H1 (cell line): ENCODE results near the gene LRRFIP1. TPM values are rescaled to one million over a fixed set of nuclear protein-coding genes. Genes with fewer than 3 reads are reported as not detected.
A peak's percentile ranks its signal among the peaks of the same experiment; 100 is the strongest.

Source experiments
- CTCF ChIA-PET: fragments of 300-600 bp; sonication (Branson Sonifier 250); formaldehyde crosslinking; loops from one replicate; lab custom pipeline; 2021; ENCODE audit not compliant: partially characterized antibody; lab: Charles Lee
- POLR2A ChIA-PET: fragments of 300-600 bp; sonication (Branson Sonifier 250); formaldehyde crosslinking; loops from one replicate; lab custom pipeline; 2021; ENCODE audit warnings: inconsistent platforms; ENCODE audit not compliant: partially characterized antibody; lab: Charles Lee
- DNase-seq, 2 experiments: peaks; one replicate each; pipeline versions ENCODE4 v3.0.0 to v3.0.0-alpha.2; 2010 to 2022; ENCODE audit warnings: low spot score in 2 of 2, low read depth in 1 of 2, mixed read lengths in 1 of 2
- FAIRE-seq: peaks from 2 replicates; lab custom pipeline; 2011; peaks lifted over from hg19 to GRCh38; lab: Jason Lieb, UNC
- H2AFZ ChIP-seq: 2 replicates; pipeline ENCODE4 v1.8.1; 2012; ENCODE audit warnings: low read length, inconsistent platforms
- H2AK5ac ChIP-seq: 2 replicates; pipeline ENCODE4 v1.6.1; 2013; ENCODE audit warnings: low read depth, low read length
- H2BK120ac ChIP-seq: replicated peaks from 2 replicates; pipeline ENCODE3; 2013; ENCODE audit warnings: low read depth, low read length, inconsistent platforms
- H2BK12ac ChIP-seq: 2 replicates; pipeline ENCODE4 v1.6.1; 2013; ENCODE audit warnings: low read depth, low read length
- H2BK15ac ChIP-seq: 2 replicates; pipeline ENCODE4 v1.6.1; 2013; ENCODE audit warnings: low read length
- H2BK20ac ChIP-seq: 2 replicates; pipeline ENCODE4 v1.6.1; 2013; ENCODE audit warnings: low read length
- H2BK5ac ChIP-seq: 2 replicates; pipeline ENCODE4 v1.6.1; 2013; ENCODE audit warnings: low read depth, low read length
- H3K14ac ChIP-seq: 2 replicates; pipeline ENCODE4 v1.6.1; 2013; ENCODE audit warnings: inconsistent platforms; ENCODE audit not compliant: insufficient read length
- H3K18ac ChIP-seq: 2 replicates; pipeline ENCODE4 v1.6.1; 2013; ENCODE audit warnings: low read length; ENCODE audit errors: extremely low read depth
- H3K23ac ChIP-seq: 2 replicates; pipeline ENCODE4 v1.6.1; 2013; ENCODE audit warnings: inconsistent platforms; ENCODE audit not compliant: insufficient read length
- H3K23me2 ChIP-seq: 2 replicates; pipeline ENCODE4 v1.6.1; 2013; ENCODE audit warnings: low read depth, low read length
- H3K27ac ChIP-seq: 2 replicates; pipeline ENCODE4 v1.6.1; 2011; ENCODE audit warnings: low read depth, low read length, inconsistent platforms
- H3K27me3 ChIP-seq, 4 experiments: replicated peaks in 1 of 4; 1 replicate in 1 of 4; 2 replicates in 3 of 4; pipeline versions ENCODE4 v1.6.1 to v1.8.1; 2011 to 2013; ENCODE audit warnings: low read length in 3 of 4, mild to moderate bottlenecking in 3 of 4, inconsistent platforms in 2 of 4, mixed read lengths in 2 of 4, moderate library complexity in 1 of 4; ENCODE audit not compliant: control insufficient read depth in 3 of 4, insufficient read depth in 3 of 4; ENCODE audit errors: extremely low read depth in 1 of 4
- H3K36me3 ChIP-seq, 4 experiments: 2 replicates each; pipeline versions ENCODE4 v1.6.1 to v1.8.1; 2011 to 2013; ENCODE audit warnings: mild to moderate bottlenecking in 4 of 4, low read length in 3 of 4, moderate library complexity in 2 of 4, control low read depth in 1 of 4, inconsistent platforms in 1 of 4; ENCODE audit not compliant: insufficient read depth in 4 of 4, control insufficient read depth in 2 of 4
- H3K4ac ChIP-seq: replicated peaks from 2 replicates; pipeline ENCODE3; 2013; ENCODE audit warnings: low read length, low read depth, mixed read lengths, inconsistent platforms; ENCODE audit not compliant: insufficient read length
- H3K4me1 ChIP-seq, 4 experiments: replicated peaks in 1 of 4; 1 replicate in 1 of 4; 2 replicates in 3 of 4; pipeline versions ENCODE4 v1.6.1 to v1.8.1; 2011 to 2013; ENCODE audit warnings: low read length in 3 of 4, inconsistent platforms in 2 of 4, mixed read lengths in 1 of 4; ENCODE audit not compliant: insufficient read depth in 4 of 4, control insufficient read depth in 3 of 4
- H3K4me2 ChIP-seq, 2 experiments: 2 replicates each; pipeline versions ENCODE4 v1.6.1 to v1.8.1; 2011 to 2013; ENCODE audit warnings: low read depth in 2 of 2, low read length in 2 of 2, control low read depth in 1 of 2, inconsistent platforms in 1 of 2, mild to moderate bottlenecking in 1 of 2; ENCODE audit not compliant: insufficient read depth in 1 of 2
- H3K4me3 ChIP-seq, 4 experiments: fragments of 200-600, 300-600 bp in 1 of 4; sonication (generic), shearing (Covaris generic), sonication (Bioruptor Twin) in 1 of 4; 2 replicates each; pipeline versions ENCODE4 v1.5.1 to v1.8.1; 2011 to 2016; ENCODE audit warnings: low read length in 4 of 4, low read depth in 3 of 4, control low read depth in 2 of 4, inconsistent platforms in 2 of 4, mild to moderate bottlenecking in 2 of 4, mixed read lengths in 1 of 4, moderate library complexity in 1 of 4; ENCODE audit not compliant: insufficient read depth in 2 of 4; ENCODE audit errors: extremely low read depth in 1 of 4
- H3K56ac ChIP-seq: replicated peaks from 2 replicates; pipeline ENCODE3; 2013; ENCODE audit warnings: low read depth, mild to moderate bottlenecking, mixed read lengths, low read length, inconsistent platforms; ENCODE audit not compliant: insufficient read length
- H3K79me1 ChIP-seq: 2 replicates; pipeline ENCODE4 v1.6.1; 2013; ENCODE audit warnings: low read depth, low read length, control low read depth
- H3K79me2 ChIP-seq, 2 experiments: 2 replicates each; pipeline versions ENCODE4 v1.6.1 to v1.8.1; 2012 to 2013; ENCODE audit warnings: low read length in 2 of 2, mild to moderate bottlenecking in 2 of 2, inconsistent platforms in 1 of 2; ENCODE audit not compliant: insufficient read depth in 2 of 2, control insufficient read depth in 1 of 2
- H3K9ac ChIP-seq, 4 experiments: replicated peaks in 1 of 4; 1 replicate in 1 of 4; 2 replicates in 3 of 4; pipeline versions ENCODE4 v1.6.1 to v1.8.1; 2011 to 2013; ENCODE audit warnings: low read depth in 3 of 4, low read length in 3 of 4, control low read depth in 2 of 4, mild to moderate bottlenecking in 2 of 4, moderate library complexity in 2 of 4, inconsistent platforms in 1 of 4; ENCODE audit errors: extremely low read depth in 1 of 4
- H3K9me3 ChIP-seq, 2 experiments: 2 replicates each; pipeline versions ENCODE4 v1.6.1 to v1.8.1; 2012 to 2013; ENCODE audit warnings: mild to moderate bottlenecking in 2 of 2, moderate library complexity in 2 of 2, control low read depth in 1 of 2, inconsistent platforms in 1 of 2, low read depth in 1 of 2, low read length in 1 of 2, mixed read lengths in 1 of 2; ENCODE audit not compliant: insufficient read depth in 2 of 2
- H4K20me1 ChIP-seq, 2 experiments: replicated peaks in 1 of 2; 2 replicates each; pipeline versions ENCODE3 to v1.8.1; 2011 to 2013; ENCODE audit warnings: inconsistent platforms in 2 of 2, low read length in 2 of 2, mild to moderate bottlenecking in 1 of 2; ENCODE audit not compliant: insufficient read depth in 2 of 2, control insufficient read depth in 1 of 2
- H4K5ac ChIP-seq: 2 replicates; pipeline ENCODE4 v1.6.1; 2013; ENCODE audit warnings: low read length, low read depth, mixed read lengths, inconsistent platforms; ENCODE audit not compliant: insufficient read length
- H4K8ac ChIP-seq: 2 replicates; pipeline ENCODE4 v1.8.0; 2013; ENCODE audit warnings: mild to moderate bottlenecking, moderate library complexity, low read length, inconsistent platforms; ENCODE audit not compliant: insufficient read depth; ENCODE audit errors: extremely low read depth
- H4K91ac ChIP-seq: replicated peaks from 2 replicates; pipeline ENCODE3; 2013; ENCODE audit warnings: low read length, mixed read lengths, inconsistent platforms; ENCODE audit not compliant: insufficient read length
- BACH1 ChIP-seq: IDR thresholded peaks from 2 replicates; pipeline ENCODE4 v1.6.1; 2012; ENCODE audit warnings: low read length, improper control_type of control experiment
- CREB1 ChIP-seq: IDR thresholded peaks from 2 replicates; pipeline ENCODE4 v1.6.1; 2012; ENCODE audit warnings: inconsistent platforms
- JUN ChIP-seq: IDR thresholded peaks from 2 replicates; pipeline ENCODE4 v1.6.1; 2011; ENCODE audit warnings: low read depth, mild to moderate bottlenecking, improper control_type of control experiment, low read length
- MAFK ChIP-seq: IDR thresholded peaks from 2 replicates; pipeline ENCODE4 v1.6.1; 2012; ENCODE audit warnings: low read depth, mild to moderate bottlenecking, improper control_type of control experiment, low read length
- NANOG ChIP-seq: IDR thresholded peaks from 2 replicates; pipeline ENCODE4 v1.6.1; 2011; ENCODE audit warnings: low read length, low read depth, mild to moderate bottlenecking, inconsistent platforms; ENCODE audit not compliant: insufficient read depth, poor library complexity, severe bottlenecking
- NRF1 ChIP-seq: IDR thresholded peaks from 2 replicates; pipeline ENCODE4 v1.6.1; 2011; ENCODE audit warnings: mild to moderate bottlenecking, low read depth, low read length, improper control_type of control experiment
- POLR2AphosphoS5 ChIP-seq: IDR thresholded peaks from 2 replicates; pipeline ENCODE4 v1.6.1; 2011; ENCODE audit warnings: low read depth, low read length
- RBBP5 ChIP-seq: IDR thresholded peaks from 2 replicates; pipeline ENCODE4 v1.7.1; 2012; ENCODE audit warnings: low read depth, mild to moderate bottlenecking, inconsistent platforms, low read length, moderate library complexity, borderline replicate concordance
- RFX5 ChIP-seq: IDR thresholded peaks from 2 replicates; pipeline ENCODE4 v1.6.1; 2011; ENCODE audit warnings: low read depth, low read length, improper control_type of control experiment, borderline replicate concordance
- SIN3A ChIP-seq, 2 experiments: IDR thresholded peaks in 1 of 2; conservative IDR thresholded peaks in 1 of 2; 2 replicates each; pipeline ENCODE4 v1.6.1; 2011 to 2012; ENCODE audit warnings: low read length in 2 of 2, improper control_type of control experiment in 1 of 2, low read depth in 1 of 2, mild to moderate bottlenecking in 1 of 2
- SIRT6 ChIP-seq: IDR thresholded peaks from one replicate; pipeline ENCODE4 v1.7.1; 2012; ENCODE audit warnings: low read length, inconsistent platforms
- SP1 ChIP-seq: IDR thresholded peaks from 2 replicates; pipeline ENCODE4 v1.6.1; 2011; ENCODE audit warnings: low read depth, low read length
- TAF7 ChIP-seq: optimal IDR thresholded peaks from 2 replicates; pipeline ENCODE3; 2011; ENCODE audit warnings: low read depth, mild to moderate bottlenecking, inconsistent platforms, low read length, moderate library complexity, borderline replicate concordance
- TEAD4 ChIP-seq: IDR thresholded peaks from 2 replicates; pipeline ENCODE4 v1.6.1; 2012; ENCODE audit warnings: low read depth, low read length, inconsistent platforms, mixed read lengths
- ZNF274 ChIP-seq: IDR thresholded peaks from 2 replicates; pipeline ENCODE4 v1.7.0; 2012; ENCODE audit warnings: low read length, borderline replicate concordance; ENCODE audit errors: extremely low read depth
- polyA plus RNA-seq, 7 experiments: library from polyadenylated mRNA; depleted of rRNA in 3 of 7; stranded (reverse) in 5 of 7; unstranded in 2 of 7; fragments of >200 nt in 5 of 7; fragments of 200-250 nt in 2 of 7; gene quantifications; 1 replicate in 5 of 7; 2 replicates in 1 of 7; 4 replicates in 1 of 7; pipeline versions ENCODE4 v1.2.1 to v1.2.3, GENCODE V29; 2011 to 2013; ENCODE audit warnings: missing spikeins in 2 of 7, mixed read lengths in 2 of 7
- total RNA-seq: library from RNA; stranded (reverse); fragmentation: NEBNext Ultra II Directional; extraction: Animal tissue kit (Norgen Biotek cat#: 25700); gene quantifications from 2 replicates; pipeline ENCODE4 v1.2.1, GENCODE V29; 2021

Gene LRRFIP1
- total and polyA plus RNA-seq, 2 of the 8 experiments (the other 6 are each of a cell fraction or from before 2014, with no cell fraction given), result 12.1 to 75.8 TPM

DNA sequence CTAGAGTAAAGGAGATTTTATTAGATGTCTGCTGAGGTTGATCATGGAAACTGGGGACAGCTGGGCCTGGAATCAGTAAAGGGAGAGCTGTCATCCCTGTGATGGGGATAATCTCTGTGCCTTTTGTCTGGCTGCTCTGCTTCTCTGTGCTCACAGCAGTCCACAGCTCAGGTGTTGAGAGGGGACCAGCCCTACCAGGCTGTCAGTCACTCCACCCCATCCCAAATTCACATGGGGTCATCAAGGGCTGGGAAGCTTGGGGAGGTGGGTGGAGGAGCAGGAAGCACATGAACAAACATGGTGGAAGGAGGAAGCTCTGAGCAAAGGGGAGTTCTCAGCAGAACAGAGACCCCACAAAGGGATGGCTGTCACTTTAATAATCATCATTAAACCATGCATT is 13.7 kb upstream of the LRRFIP1 start:
- H4K8ac ChIP-seq, result no peak overlapping the region; the same call in 1 of the 2 replicates
- peak overlapping the region; percentile 86 for H2BK12ac ChIP-seq
- FAIRE-seq, result no peak
- H3K4me3 ChIP-seq, result no peak overlapping the region
- peak overlapping the region; percentile 85 for H2AK5ac ChIP-seq
- no peak overlapping the region for H3K23ac ChIP-seq
- H3K36me3 ChIP-seq, result no peaks in the 10 kb centered on the region
- H3K79me1 ChIP-seq, result no peaks in the 10 kb centered on the region
- no peak for DNase-seq
- H4K91ac ChIP-seq, result peak overlapping the region; percentile 87
- TF ChIP-seq TAF7 (no peak), BACH1 (no peak), SIN3A (conservative IDR thresholded peaks at IDR 0.05 in 1 of 2, IDR thresholded peaks at IDR 0.05 in 1 of 2; ENCODE audit: low read depth in 1 of 2, low read length in 2 of 2) (no peak), NANOG (no peak), RBBP5 (no peak), SIRT6 (no peak), POLR2AphosphoS5 (no peak), RFX5 (no peak), TEAD4 (no peak), CREB1 (no peak), MAFK (no peak), SP1 (no peak), ZNF274 (no peak), NRF1 (no peak), JUN (no peak)
- no peak overlapping the region for H3K9ac ChIP-seq
- H3K14ac ChIP-seq, result no peak overlapping the region
- peak overlapping the region; percentile 62 for H4K5ac ChIP-seq
- no peak overlapping the region for H2AFZ ChIP-seq
- peak overlapping the region; percentile 76 for H3K18ac ChIP-seq
- no peaks in the 10 kb centered on the region for H3K23me2 ChIP-seq
- H3K56ac ChIP-seq, result no peak overlapping the region
- H2BK120ac ChIP-seq, result peak overlapping the region; percentile 92
- H3K27me3 ChIP-seq, result no peaks in the 10 kb centered on the region; a peak in 1 of 7 replicates
- H3K79me2 ChIP-seq, result no peaks in the 10 kb centered on the region
- H4K20me1 ChIP-seq, result no peaks in the 10 kb centered on the region
- ChIA-PET POLR2A (interaction anchor here (0.6 to 6.3 kb wide), 15 partner anchors 9 to 111 kb away, joined by 3 to 51 read pairs (median 6); partner anchors contain the start of genes LRRFIP1 and RAB17), CTCF (interaction anchor here (0.9 to 4.4 kb wide), 20 partner anchors 10 to 192 kb away, joined by 3 to 63 read pairs (median 6); no protein-coding TSS in a partner anchor)
- H3K4ac ChIP-seq, result peak overlapping the region; percentile 82
- peak overlapping the region in 1 of 2 experiments; percentile 4; a peak in 2 of 4 replicates for H3K4me2 ChIP-seq
- peak overlapping the region; percentile 97 for H2BK5ac ChIP-seq
- no peak overlapping the region for H2BK15ac ChIP-seq
- peaks cover 9 to 21% (median 17%) of the 10 kb centered on the region in 4 experiments for H3K4me1 ChIP-seq
- H3K27ac ChIP-seq, result peak overlapping the region; percentile 47; the same call in 1 of the 2 replicates
- H3K9me3 ChIP-seq, result no peaks in the 10 kb centered on the region
- peak overlapping the region; percentile 77 for H2BK20ac ChIP-seq
